ENCODE data around the gene POLN.

- TF ChIP-seq CTCF (IDR thresholded peaks at IDR 0.05) (no peak), POLR2A (IDR thresholded peaks at IDR 0.05) (no peak)
These were observed 4.8 kb downstream of the POLN start for GRCh38 chr4:2236944-2237666.

Measured in uterus (tissue), 2 donors.